Measurements from ENCODE around the gene TMEM233. TPM values are rescaled to one million over a fixed set of nuclear protein-coding genes. Genes with fewer than 3 reads are reported as not detected.

The TMEM233 gene
- polyA plus RNA-seq, 1 donor from 2014 or later, result not detected

DNA sequence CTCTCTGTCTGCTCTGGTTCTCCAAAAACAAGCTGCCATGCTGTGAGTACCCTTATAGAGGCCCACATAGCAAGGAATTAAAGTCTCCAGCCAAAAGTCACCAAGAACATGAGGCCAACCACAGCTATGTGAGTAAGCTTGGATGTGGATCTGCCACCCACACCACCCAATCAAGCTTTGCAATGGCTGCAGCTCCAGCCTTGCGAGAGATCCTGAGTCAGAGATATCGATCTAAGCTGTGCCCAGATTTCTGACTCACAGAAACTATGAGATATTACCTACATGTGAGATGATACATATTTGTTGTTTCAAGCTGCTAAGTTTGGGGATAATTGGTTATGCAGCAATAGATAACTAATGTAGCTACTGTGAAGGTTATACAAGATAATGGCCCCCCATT lies 15.5 kb upstream of the TMEM233 start:
- no peak overlapping the region for H2AFZ ChIP-seq (ENCODE audit: low read depth, low read length)
- no peak overlapping the region for H3K9ac ChIP-seq (ENCODE audit: low read length)
- TF ChIP-seq CTCF (IDR thresholded peaks at IDR 0.05; ENCODE audit: poor library complexity, severe bottlenecking) (no peak), SMC3 (conservative IDR thresholded peaks at IDR 0.05; ENCODE audit: poor library complexity) (no peak)
- H3K27ac ChIP-seq (ENCODE audit: low read length), result no peak overlapping the region
- H3K4me3 ChIP-seq (ENCODE audit: low read length), result no peak overlapping the region
- no peaks in the 10 kb centered on the region for H3K27me3 ChIP-seq (ENCODE audit: insufficient read depth, low read depth, low read length)
- H3K36me3 ChIP-seq (ENCODE audit: insufficient read depth, low read length), result no peaks in the 10 kb centered on the region
- H3K9me3 ChIP-seq (ENCODE audit: low read length), result no peaks in the 10 kb centered on the region
- H3F3A ChIP-seq (ENCODE audit: insufficient read depth, low read length, poor library complexity, severe bottlenecking), result no peaks in the 10 kb centered on the region
- H3K79me2 ChIP-seq (replicated peaks; ENCODE audit: insufficient read depth, low read length), result no peaks in the 10 kb centered on the region
- no peaks in the 10 kb centered on the region for H3K9me2 ChIP-seq (ENCODE audit: insufficient read depth, low read length)
- H3K4me2 ChIP-seq (ENCODE audit: low read length), result no peak overlapping the region
- no peaks in the 10 kb centered on the region for H4K20me1 ChIP-seq (ENCODE audit: insufficient read depth)

DNA sequence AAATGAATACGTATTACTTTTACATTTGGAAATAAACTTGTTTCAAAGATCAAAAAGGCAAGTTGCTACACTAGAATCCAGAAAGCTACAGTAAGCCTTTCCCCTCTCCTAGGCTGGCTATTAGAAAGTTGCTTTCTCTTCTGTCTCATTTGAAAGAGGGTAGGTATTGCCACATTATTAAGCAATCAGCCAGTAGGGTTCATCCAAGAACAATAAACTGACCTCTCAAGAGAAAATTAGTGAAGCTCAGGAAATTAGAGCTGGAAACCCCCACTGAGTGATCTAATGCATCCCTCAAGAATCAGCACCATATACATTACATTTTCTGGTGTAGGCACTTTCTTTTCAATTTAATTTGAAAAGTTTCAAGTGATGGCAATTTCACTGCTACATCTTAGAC lies 4.5 kb upstream of the TMEM233 start:
- TF ChIP-seq RAD21 (conservative IDR thresholded peaks at IDR 0.05), result no peak
- no peak for TF ChIP-seq POLR2AphosphoS5 (IDR thresholded peaks at IDR 0.05)
- no peak for TF ChIP-seq SMC3 (conservative IDR thresholded peaks at IDR 0.05; ENCODE audit: poor library complexity)
- no peak for TF ChIP-seq CTCF (IDR thresholded peaks at IDR 0.05; ENCODE audit: poor library complexity, severe bottlenecking)
- TF ChIP-seq EZH2 (IDR thresholded peaks at IDR 0.05; ENCODE audit: borderline replicate concordance, insufficient read depth, low read length, poor library complexity, severe bottlenecking), result no peak
- no peak for TF ChIP-seq MXI1 (conservative IDR thresholded peaks at IDR 0.05; ENCODE audit: poor library complexity, severe bottlenecking)
- no peak for TF ChIP-seq TAF1 (IDR thresholded peaks at IDR 0.05; ENCODE audit: low read depth)
- TF ChIP-seq EP300 (conservative IDR thresholded peaks at IDR 0.05; ENCODE audit: poor library complexity, severe bottlenecking), result no peak
- no peak for TF ChIP-seq REST (IDR thresholded peaks at IDR 0.05; ENCODE audit: borderline replicate concordance)
- H3K4me2 ChIP-seq (ENCODE audit: low read length), result no peak overlapping the region
- no peak overlapping the region for H3K27ac ChIP-seq (ENCODE audit: low read length)
- no peaks in the 10 kb centered on the region for H3K9me3 ChIP-seq (ENCODE audit: low read length)
- H3K36me3 ChIP-seq (ENCODE audit: insufficient read depth, low read length), result no peaks in the 10 kb centered on the region
- H3K27me3 ChIP-seq (ENCODE audit: insufficient read depth, low read depth, low read length), result peaks cover 38% of the 10 kb centered on the region
- no peaks in the 10 kb centered on the region for H3K79me2 ChIP-seq (replicated peaks; ENCODE audit: insufficient read depth, low read length)
- H3K9me2 ChIP-seq (ENCODE audit: insufficient read depth, low read length), result no peaks in the 10 kb centered on the region
- no peak overlapping the region for H3K9ac ChIP-seq (ENCODE audit: low read length)
- H4K20me1 ChIP-seq (ENCODE audit: insufficient read depth), result no peaks in the 10 kb centered on the region
- H3F3A ChIP-seq (ENCODE audit: insufficient read depth, low read length, poor library complexity, severe bottlenecking), result no peaks in the 10 kb centered on the region
- no peak overlapping the region for H3K4me3 ChIP-seq (ENCODE audit: low read length)
- H2AFZ ChIP-seq (ENCODE audit: low read depth, low read length), result no peak overlapping the region
